ENCODE data around the gene FLACC1. TPM values are rescaled to one million over a fixed set of nuclear protein-coding genes. Genes with fewer than 3 reads are reported as not detected.

Gene FLACC1
- total RNA-seq, 1 experiment from 2014 or later: 0.87 TPM

DNA sequence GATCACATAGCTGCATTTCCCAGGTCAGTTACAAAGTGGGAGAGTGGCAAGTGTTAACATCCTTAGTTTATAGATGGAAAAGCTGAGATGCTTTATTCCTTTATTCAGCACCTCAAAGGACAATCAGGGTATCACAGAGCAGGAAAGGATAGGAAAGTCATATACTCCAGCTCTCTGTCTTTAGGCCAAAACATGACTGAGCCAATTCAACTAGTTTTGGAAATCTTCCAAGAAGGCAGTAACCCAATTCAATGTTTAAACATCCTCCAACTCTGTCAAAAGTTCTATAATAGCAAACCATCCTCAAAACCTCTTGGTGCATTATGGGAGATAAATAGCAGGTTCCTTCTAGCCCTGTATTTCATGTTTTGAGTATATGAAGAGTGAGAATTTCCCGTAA, 71.6 kb downstream of the FLACC1 start:
- ChIA-PET CTCF (no interaction called here), POLR2A (ENCODE audit: unreplicated experiment) (no interaction called here)
- H4K20me1 ChIP-seq (ENCODE audit: insufficient read depth): no peaks in the 10 kb centered on the region
- no peak overlapping the region for H3K4me2 ChIP-seq
- no peaks in the 10 kb centered on the region for H3F3A ChIP-seq (ENCODE audit: insufficient read depth, low read depth)
- TF ChIP-seq, protein P1, sequence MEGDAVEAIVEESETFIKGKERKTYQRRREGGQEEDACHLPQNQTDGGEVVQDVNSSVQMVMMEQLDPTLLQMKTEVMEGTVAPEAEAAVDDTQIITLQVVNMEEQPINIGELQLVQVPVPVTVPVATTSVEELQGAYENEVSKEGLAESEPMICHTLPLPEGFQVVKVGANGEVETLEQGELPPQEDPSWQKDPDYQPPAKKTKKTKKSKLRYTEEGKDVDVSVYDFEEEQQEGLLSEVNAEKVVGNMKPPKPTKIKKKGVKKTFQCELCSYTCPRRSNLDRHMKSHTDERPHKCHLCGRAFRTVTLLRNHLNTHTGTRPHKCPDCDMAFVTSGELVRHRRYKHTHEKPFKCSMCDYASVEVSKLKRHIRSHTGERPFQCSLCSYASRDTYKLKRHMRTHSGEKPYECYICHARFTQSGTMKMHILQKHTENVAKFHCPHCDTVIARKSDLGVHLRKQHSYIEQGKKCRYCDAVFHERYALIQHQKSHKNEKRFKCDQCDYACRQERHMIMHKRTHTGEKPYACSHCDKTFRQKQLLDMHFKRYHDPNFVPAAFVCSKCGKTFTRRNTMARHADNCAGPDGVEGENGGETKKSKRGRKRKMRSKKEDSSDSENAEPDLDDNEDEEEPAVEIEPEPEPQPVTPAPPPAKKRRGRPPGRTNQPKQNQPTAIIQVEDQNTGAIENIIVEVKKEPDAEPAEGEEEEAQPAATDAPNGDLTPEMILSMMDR (conservative IDR thresholded peaks at IDR 0.05): no peak
- no peak for TF ChIP-seq EZH2 (IDR thresholded peaks at IDR 0.05; ENCODE audit: low read depth)
- intact Hi-C loops (cut with micrococcal nuclease; ENCODE audit: unreplicated experiment): no loop called here
- BruUV-seq (replicated peaks): no TSS peak
- no peak for DNase-seq
- H3K27ac ChIP-seq: no peak overlapping the region
- no peaks in the 10 kb centered on the region for H3K27me3 ChIP-seq (ENCODE audit: insufficient read depth, low read depth)
- H3K9me2 ChIP-seq (ENCODE audit: insufficient read depth): no peaks in the 10 kb centered on the region
- no peaks in the 10 kb centered on the region for H3K4me1 ChIP-seq (replicated peaks; ENCODE audit: insufficient read depth)
- H3K36me3 ChIP-seq (ENCODE audit: low read depth): peaks cover 24% of the 10 kb centered on the region; the same call in 1 of the 2 replicates
- no peaks in the 10 kb centered on the region; the same call in 1 of the 2 replicates for H3K9me3 ChIP-seq (ENCODE audit: insufficient read depth, low read depth)
- H2AFZ ChIP-seq: no peak overlapping the region
- no peaks in the 10 kb centered on the region for H3K79me2 ChIP-seq (ENCODE audit: low read depth)
- H3K4me3 ChIP-seq: no peak overlapping the region

DNA sequence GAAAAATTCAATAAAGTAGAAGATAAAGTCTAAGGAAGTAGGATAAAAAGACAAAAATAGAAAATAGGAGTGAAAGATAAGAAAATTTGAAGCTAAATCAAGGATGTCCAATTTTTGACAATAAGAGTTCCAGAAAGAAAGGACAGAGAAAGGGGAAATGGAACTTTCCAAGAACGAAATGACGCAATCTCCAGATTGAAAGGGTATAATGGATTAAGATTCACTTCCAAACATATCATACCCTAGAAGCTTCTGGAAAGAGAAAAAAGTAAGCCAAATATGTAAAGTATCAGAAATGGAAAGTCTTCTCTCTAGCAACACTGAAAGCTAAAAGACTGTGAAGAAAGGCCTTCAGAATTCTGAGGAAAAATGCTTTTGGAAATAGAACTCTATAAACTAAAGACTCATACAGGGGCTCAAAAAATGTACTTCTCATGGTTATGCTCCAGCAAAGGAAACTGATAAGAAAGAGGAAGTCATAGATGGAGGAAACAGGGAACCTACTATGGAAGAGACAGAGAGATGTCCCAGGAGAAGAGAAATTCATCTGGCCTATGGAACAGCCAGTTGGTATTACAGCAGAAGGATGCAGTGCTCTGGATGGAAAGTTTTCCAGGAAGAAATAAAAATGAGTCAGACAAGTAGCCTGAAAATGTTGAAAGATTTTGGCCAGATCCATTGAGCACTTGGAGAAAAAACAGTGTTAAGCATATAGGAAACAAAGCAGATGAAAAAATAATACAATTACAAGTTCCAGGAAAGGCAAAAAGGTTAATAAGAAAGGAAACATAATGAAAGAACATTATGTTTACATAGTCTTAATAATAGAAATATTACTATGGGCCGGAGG, 76.7 kb downstream of the FLACC1 start:
- ChIA-PET POLR2A (ENCODE audit: unreplicated experiment) (no interaction called here), CTCF (no interaction called here)
- H3K79me2 ChIP-seq (ENCODE audit: low read depth): no peaks in the 10 kb centered on the region
- H2AFZ ChIP-seq: no peak overlapping the region
- H3K4me3 ChIP-seq: no peak overlapping the region
- no peaks in the 10 kb centered on the region for H3K4me1 ChIP-seq (replicated peaks; ENCODE audit: insufficient read depth)
- H3F3A ChIP-seq (ENCODE audit: insufficient read depth, low read depth): no peaks in the 10 kb centered on the region; the same call in 1 of the 2 replicates
- no peaks in the 10 kb centered on the region for H3K9me3 ChIP-seq (ENCODE audit: insufficient read depth, low read depth)
- H3K27ac ChIP-seq: no peak overlapping the region
- H3K4me2 ChIP-seq: no peak overlapping the region
- H3K27me3 ChIP-seq (ENCODE audit: insufficient read depth, low read depth): no peaks in the 10 kb centered on the region
- no peak for TF ChIP-seq EZH2 (IDR thresholded peaks at IDR 0.05; ENCODE audit: low read depth)
- TF ChIP-seq, protein P1 (conservative IDR thresholded peaks at IDR 0.05): no peak
- no peaks in the 10 kb centered on the region for H3K9me2 ChIP-seq (ENCODE audit: insufficient read depth)
- H3K36me3 ChIP-seq (ENCODE audit: low read depth): peaks cover 10% of the 10 kb centered on the region; the same call in 1 of the 2 replicates
- no TSS peak for BruUV-seq (replicated peaks)
- no peaks in the 10 kb centered on the region for H4K20me1 ChIP-seq (ENCODE audit: insufficient read depth)
- DNase-seq: no peak
- intact Hi-C loops (cut with micrococcal nuclease; ENCODE audit: unreplicated experiment): no loop called here

DNA sequence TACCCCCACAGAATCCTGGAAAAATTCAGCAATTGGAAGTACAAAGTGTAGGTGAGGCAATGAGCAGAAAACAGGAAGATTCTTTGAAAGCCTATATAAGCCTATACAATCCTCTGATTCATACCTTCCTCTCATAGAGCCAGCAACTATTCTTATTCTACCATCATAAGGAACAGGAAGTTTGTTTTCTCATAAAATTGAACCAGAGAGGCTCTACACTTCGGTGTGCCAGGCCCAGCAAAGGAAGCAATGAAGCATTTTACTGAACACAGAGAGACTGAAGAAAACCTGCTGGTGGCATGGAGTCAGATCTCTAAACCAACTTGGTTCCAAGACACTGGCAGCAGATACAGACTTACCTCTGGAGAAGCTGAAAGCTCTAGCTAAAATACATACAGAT, 78.1 kb downstream of the FLACC1 start:
- no peaks in the 10 kb centered on the region; the same call in 1 of the 2 replicates for H3F3A ChIP-seq (ENCODE audit: insufficient read depth, low read depth)
- no peak for TF ChIP-seq EZH2 (IDR thresholded peaks at IDR 0.05; ENCODE audit: low read depth)
- TF ChIP-seq, protein P1 (conservative IDR thresholded peaks at IDR 0.05): no peak
- H4K20me1 ChIP-seq (ENCODE audit: insufficient read depth): no peaks in the 10 kb centered on the region
- H3K36me3 ChIP-seq (ENCODE audit: low read depth): peaks cover 11% of the 10 kb centered on the region
- H3K27ac ChIP-seq: no peak overlapping the region
- BruUV-seq (replicated peaks): no TSS peak
- H3K4me1 ChIP-seq (replicated peaks; ENCODE audit: insufficient read depth): no peaks in the 10 kb centered on the region
- no peak overlapping the region for H2AFZ ChIP-seq
- intact Hi-C loops (cut with micrococcal nuclease; ENCODE audit: unreplicated experiment): no loop called here
- no peak overlapping the region for H3K4me3 ChIP-seq
- H3K79me2 ChIP-seq (ENCODE audit: low read depth): no peaks in the 10 kb centered on the region
- DNase-seq: no peak
- no peaks in the 10 kb centered on the region for H3K9me2 ChIP-seq (ENCODE audit: insufficient read depth)
- H3K27me3 ChIP-seq (ENCODE audit: insufficient read depth, low read depth): no peaks in the 10 kb centered on the region
- H3K9me3 ChIP-seq (ENCODE audit: insufficient read depth, low read depth): no peaks in the 10 kb centered on the region
- POLR2A ChIA-PET (ENCODE audit: unreplicated experiment): no interaction called here
- CTCF ChIA-PET: no interaction called here
- no peak overlapping the region for H3K4me2 ChIP-seq
